HK-2 (cell line): ENCODE measurements around the gene LYSMD2.
"Not testable (repeated sequence)": the region's sequence is repeated elsewhere in the genome, so short reads cannot be mapped to it uniquely, and the experiment has no call there.

Source experiments
- DNase-seq: peaks from one replicate; pipeline ENCODE4 v3.0.0-alpha.2; 2018; ENCODE audit not compliant: unreplicated experiment

The LYSMD2 gene

GRCh38 chr15:51737522-51738305 is at the start of gene LYSMD2:
Gene LYSMD2 (minus strand): TSS chr15:51737655. CDS start chr15:51737622, 33 bp downstream.
- peak; percentile 42 for DNase-seq

GRCh38 chr15:51787130-51787529 is 49.7 kb upstream of the LYSMD2 start:
- not testable (repeated sequence) for DNase-seq

GRCh38 chr15:51783967-51784366 is 46.5 kb upstream of the LYSMD2 start:
- no peak for DNase-seq

- no peak for DNase-seq
Observed at GRCh38 chr15:51782357-51782896, 45.0 kb upstream of the LYSMD2 start.

GRCh38 chr15:51781506-51781905 is 44.1 kb upstream of the LYSMD2 start:
- DNase-seq = no peak

GRCh38 chr15:51780636-51781035 is 43.2 kb upstream of the LYSMD2 start:
- no peak for DNase-seq

- DNase-seq = peak; percentile 30
Observed at GRCh38 chr15:51776952-51777569, 39.6 kb upstream of the LYSMD2 start.

- peak; percentile 20 for DNase-seq
Observed at GRCh38 chr15:51775967-51776816, 38.7 kb upstream of the LYSMD2 start.

GRCh38 chr15:51774916-51775315 is 37.5 kb upstream of the LYSMD2 start:
- no peak for DNase-seq

- DNase-seq = no peak
Observed at GRCh38 chr15:51771773-51772172, 34.3 kb upstream of the LYSMD2 start.

GRCh38 chr15:51770902-51771301 is 33.4 kb upstream of the LYSMD2 start:
- no peak for DNase-seq

- no peak for DNase-seq
Observed at GRCh38 chr15:51768018-51768417, 30.6 kb upstream of the LYSMD2 start.

GRCh38 chr15:51766341-51766740 is 28.9 kb upstream of the LYSMD2 start:
- DNase-seq = no peak

- no peak for DNase-seq
Observed at GRCh38 chr15:51765751-51766150, 28.3 kb upstream of the LYSMD2 start.

- no peak for DNase-seq
Observed at GRCh38 chr15:51760805-51761204, 23.4 kb upstream of the LYSMD2 start.

GRCh38 chr15:51759557-51760070 is 22.2 kb upstream of the LYSMD2 start:
- DNase-seq = no peak

GRCh38 chr15:51758645-51759044 is 21.2 kb upstream of the LYSMD2 start:
- DNase-seq = no peak

GRCh38 chr15:51757450-51757849 is 20.0 kb upstream of the LYSMD2 start:
- no peak for DNase-seq

GRCh38 chr15:51756482-51756881 is 19.0 kb upstream of the LYSMD2 start:
- no peak for DNase-seq

GRCh38 chr15:51755790-51756189 is 18.3 kb upstream of the LYSMD2 start:
- DNase-seq = no peak

GRCh38 chr15:51754267-51754666 is 16.8 kb upstream of the LYSMD2 start:
- DNase-seq = no peak

- no peak for DNase-seq
Observed at GRCh38 chr15:51752888-51753287, 15.4 kb upstream of the LYSMD2 start.
